SKM-1 (cell line): ENCODE results near the gene RPS3.
"Not testable (repeated sequence)": the region's sequence is repeated elsewhere in the genome, so short reads cannot be mapped to it uniquely, and the experiment has no call there.

Experiments used
- DNase-seq: peaks from one replicate; lab custom pipeline; 2025; ENCODE audit not compliant: unreplicated experiment; lab: John Stamatoyannopoulos, UW

The RPS3 gene

GRCh38 chr11:75413146-75413545 lies 13.8 kb downstream of the RPS3 start:
- DNase-seq = not testable (repeated sequence)

GRCh38 chr11:75413864-75414263 lies 14.5 kb downstream of the RPS3 start:
- DNase-seq = no peak

GRCh38 chr11:75420224-75421034 lies 21.1 kb downstream of the RPS3 start:
- DNase-seq = no peak

GRCh38 chr11:75421035-75421602 lies 21.8 kb downstream of the RPS3 start:
- DNase-seq = no peak

GRCh38 chr11:75421902-75422247 lies 22.6 kb downstream of the RPS3 start:
- DNase-seq = no peak

GRCh38 chr11:75422248-75423231 lies 23.2 kb downstream of the RPS3 start:
- no peak for DNase-seq

- DNase-seq = no peak
Measured at GRCh38 chr11:75423721-75424120, 24.4 kb downstream of the RPS3 start.

GRCh38 chr11:75424396-75424795 lies 25.1 kb downstream of the RPS3 start:
- DNase-seq = no peak

GRCh38 chr11:75425422-75425821 lies 26.1 kb downstream of the RPS3 start:
- no peak for DNase-seq

- no peak for DNase-seq
Measured at GRCh38 chr11:75426720-75427086, 27.4 kb downstream of the RPS3 start.

- DNase-seq = no peak
Measured at GRCh38 chr11:75427181-75427580, 27.9 kb downstream of the RPS3 start.

GRCh38 chr11:75428281-75428724 lies 29.0 kb downstream of the RPS3 start:
- no peak for DNase-seq

GRCh38 chr11:75428989-75429640 lies 29.8 kb downstream of the RPS3 start:
- no peak for DNase-seq

GRCh38 chr11:75429641-75429901 lies 30.3 kb downstream of the RPS3 start:
- no peak for DNase-seq

GRCh38 chr11:75429902-75430713 lies 30.8 kb downstream of the RPS3 start:
- DNase-seq = no peak

GRCh38 chr11:75430714-75431532 lies 31.6 kb downstream of the RPS3 start:
- no peak for DNase-seq

GRCh38 chr11:75431533-75432525 lies 32.5 kb downstream of the RPS3 start:
- no peak for DNase-seq

- no peak for DNase-seq
Measured at GRCh38 chr11:75432911-75433321, 33.6 kb downstream of the RPS3 start, which contains the start of gene KLHL35. TSS of gene KLHL35 (minus strand) at chr11:75433203. CDS start at chr11:75430629, 2,574 bp downstream.
